IgD-negative memory B cell (primary cell): ENCODE results near the gene PKP3. TPM values are rescaled to one million over a fixed set of nuclear protein-coding genes. Genes with fewer than 3 reads are reported as not detected.

ENCODE experiments used
- H3K27ac Mint-ChIP-seq, 3 donors: one replicate each; pipeline ENCODE4 v1.8.0; 2020 to 2022; ENCODE audit warnings: mild to moderate bottlenecking in 3 of 3, mixed read lengths in 3 of 3, moderate library complexity in 1 of 3
- H3K27me3 Mint-ChIP-seq: one replicate; pipeline ENCODE4 v1.8.0; 2021; ENCODE audit warnings: mixed read lengths
- H3K36me3 Mint-ChIP-seq: one replicate; pipeline ENCODE4 v1.8.0; 2020; ENCODE audit warnings: mild to moderate bottlenecking, mixed read lengths
- H3K4me1 Mint-ChIP-seq, 3 donors: one replicate each; pipeline ENCODE4 v1.8.0; 2020 to 2022; ENCODE audit warnings: mixed read lengths in 3 of 3, mild to moderate bottlenecking in 1 of 3
- H3K4me3 Mint-ChIP-seq, 4 donors: one replicate each; pipeline ENCODE4 v1.8.0; 2020 to 2022; ENCODE audit warnings: mild to moderate bottlenecking in 4 of 4, mixed read lengths in 4 of 4, moderate library complexity in 3 of 4
- H3K9me3 Mint-ChIP-seq, 3 donors: one replicate each; pipeline ENCODE4 v1.8.0; 2020 to 2021; ENCODE audit warnings: mixed read lengths in 3 of 3, mild to moderate bottlenecking in 1 of 3
- polyA plus RNA-seq: library from polyadenylated mRNA; unstranded; fragments of 300-500 nt; fragmentation: Illumina TruSeq; gene quantifications from one replicate; pipeline ENCODE4 v1.2.3, GENCODE V29; 2021

PKP3 gene
- polyA plus RNA-seq, 1 donor from 2014 or later = not detected

- Mint-ChIP-seq H3K9me3 (no peaks in the 10 kb centered on the region), H3K4me3 (peak overlapping the region in 2 of 4 donors; percentile 12 to 73), H3K27me3 (peaks cover 38% of the 10 kb centered on the region), H3K27ac (no peak overlapping the region), H3K36me3 (no peaks in the 10 kb centered on the region), H3K4me1 (peaks cover 0 to 9% (median 2%) of the 10 kb centered on the region in 3 donors)
Measured at GRCh38 chr11:370070-370941, 23.7 kb upstream of the PKP3 start.

- Mint-ChIP-seq H3K4me1 (peaks cover 0 to 9% (median 2%) of the 10 kb centered on the region in 3 donors), H3K4me3 (peak overlapping the region in 2 of 4 donors; percentile 32 to 57), H3K36me3 (no peaks in the 10 kb centered on the region), H3K27ac (peak overlapping the region in 1 of 3 donors; percentile 69), H3K27me3 (peaks cover 38% of the 10 kb centered on the region), H3K9me3 (no peaks in the 10 kb centered on the region)
Measured at GRCh38 chr11:371051-371450, 23.0 kb upstream of the PKP3 start.

GRCh38 chr11:371716-372590, 22.1 kb upstream of the PKP3 start:
- Mint-ChIP-seq H3K27ac (no peak overlapping the region), H3K4me3 (peak overlapping the region in 1 of 4 donors; percentile 32)

GRCh38 chr11:372809-373715, 20.9 kb upstream of the PKP3 start:
- no peak overlapping the region for H3K4me3 Mint-ChIP-seq
- peaks cover 0 to 5% (median 2%) of the 10 kb centered on the region in 3 donors for H3K4me1 Mint-ChIP-seq
- peaks cover 26% of the 10 kb centered on the region for H3K27me3 Mint-ChIP-seq
- no peak overlapping the region for H3K27ac Mint-ChIP-seq
- H3K36me3 Mint-ChIP-seq = no peaks in the 10 kb centered on the region
- no peaks in the 10 kb centered on the region for H3K9me3 Mint-ChIP-seq

More at GRCh38 chr11:371716-372590, 22.1 kb upstream of the PKP3 start:
- H3K9me3 Mint-ChIP-seq = no peaks in the 10 kb centered on the region
- H3K27me3 Mint-ChIP-seq = peaks cover 33% of the 10 kb centered on the region
- H3K4me1 Mint-ChIP-seq = peaks cover 0 to 9% (median 2%) of the 10 kb centered on the region in 3 donors
- no peaks in the 10 kb centered on the region for H3K36me3 Mint-ChIP-seq

- Mint-ChIP-seq H3K27me3 (peaks cover 25% of the 10 kb centered on the region), H3K4me3 (no peak overlapping the region), H3K4me1 (peaks cover 0 to 2% (median 0%) of the 10 kb centered on the region in 3 donors), H3K27ac (peak overlapping the region in 1 of 3 donors; percentile 71), H3K9me3 (no peaks in the 10 kb centered on the region), H3K36me3 (no peaks in the 10 kb centered on the region)
Measured at GRCh38 chr11:373716-374551, 20.1 kb upstream of the PKP3 start.

GRCh38 chr11:375065-376025, 18.7 kb upstream of the PKP3 start:
- no peaks in the 10 kb centered on the region for H3K36me3 Mint-ChIP-seq
- H3K27ac Mint-ChIP-seq = no peak overlapping the region
- H3K4me1 Mint-ChIP-seq = peaks cover 0 to 2% (median 0%) of the 10 kb centered on the region in 3 donors
- no peaks in the 10 kb centered on the region for H3K9me3 Mint-ChIP-seq
- H3K27me3 Mint-ChIP-seq = peaks cover 22% of the 10 kb centered on the region
- H3K4me3 Mint-ChIP-seq = no peak overlapping the region

GRCh38 chr11:376531-377173, 17.4 kb upstream of the PKP3 start:
- no peaks in the 10 kb centered on the region for H3K36me3 Mint-ChIP-seq

GRCh38 chr11:377174-377865, 16.7 kb upstream of the PKP3 start:
- H3K27me3 Mint-ChIP-seq = peaks cover 14% of the 10 kb centered on the region
- no peak overlapping the region for H3K4me3 Mint-ChIP-seq
- H3K4me1 Mint-ChIP-seq = peaks cover 0 to 3% (median 3%) of the 10 kb centered on the region in 3 donors
- no peak overlapping the region for H3K27ac Mint-ChIP-seq
- H3K36me3 Mint-ChIP-seq = no peaks in the 10 kb centered on the region
- no peaks in the 10 kb centered on the region for H3K9me3 Mint-ChIP-seq

More at GRCh38 chr11:376531-377173, 17.4 kb upstream of the PKP3 start:
- Mint-ChIP-seq H3K27ac (no peak overlapping the region), H3K9me3 (no peaks in the 10 kb centered on the region), H3K4me1 (peaks cover 0 to 2% (median 0%) of the 10 kb centered on the region in 3 donors), H3K27me3 (peaks cover 13% of the 10 kb centered on the region), H3K4me3 (no peak overlapping the region)

- H3K9me3 Mint-ChIP-seq = no peaks in the 10 kb centered on the region
- H3K4me3 Mint-ChIP-seq = no peak overlapping the region
- H3K36me3 Mint-ChIP-seq = no peaks in the 10 kb centered on the region
- peaks cover 0 to 3% (median 2%) of the 10 kb centered on the region in 3 donors for H3K4me1 Mint-ChIP-seq
- H3K27me3 Mint-ChIP-seq = peaks cover 17% of the 10 kb centered on the region
- no peak overlapping the region for H3K27ac Mint-ChIP-seq
Measured at GRCh38 chr11:377883-378500, 16.0 kb upstream of the PKP3 start.

GRCh38 chr11:379205-380094, 14.6 kb upstream of the PKP3 start:
- no peak overlapping the region for H3K4me3 Mint-ChIP-seq
- H3K4me1 Mint-ChIP-seq = peaks cover 0 to 4% (median 3%) of the 10 kb centered on the region in 3 donors
- H3K27ac Mint-ChIP-seq = no peak overlapping the region
- peaks cover 24% of the 10 kb centered on the region for H3K27me3 Mint-ChIP-seq
- no peaks in the 10 kb centered on the region for H3K36me3 Mint-ChIP-seq
- H3K9me3 Mint-ChIP-seq = no peaks in the 10 kb centered on the region

GRCh38 chr11:380095-380480, 13.9 kb upstream of the PKP3 start:
- H3K36me3 Mint-ChIP-seq = no peaks in the 10 kb centered on the region
- H3K4me1 Mint-ChIP-seq = peaks cover 0 to 4% (median 3%) of the 10 kb centered on the region in 3 donors
- H3K9me3 Mint-ChIP-seq = no peaks in the 10 kb centered on the region
- H3K27ac Mint-ChIP-seq = no peak overlapping the region
- H3K4me3 Mint-ChIP-seq = no peak overlapping the region
- peaks cover 24% of the 10 kb centered on the region for H3K27me3 Mint-ChIP-seq
